Lung microvascular endothelial cell (primary cell): ENCODE measurements around the gene KRTAP10-12. TPM values are rescaled to one million over a fixed set of nuclear protein-coding genes. Genes with fewer than 3 reads are reported as not detected.
"Not testable (repeated sequence)": the region's sequence is repeated elsewhere in the genome, so short reads cannot be mapped to it uniquely, and the experiment has no call there.

Experiments used
- DNase-seq, 2 donors: peaks; one replicate each; pipeline versions ENCODE4 v3.0.0 to v3.0.0-alpha.2; 2010; ENCODE audit warnings: low read depth in 2 of 2
- total RNA-seq: library from RNA; depleted of rRNA; stranded (reverse); fragments of >200 nt; gene quantifications from 2 replicates; pipeline ENCODE4 v1.2.1, GENCODE V29; 2014

The KRTAP10-12 gene
- total RNA-seq, 1 donor from 2014 or later, result not detected

DNA sequence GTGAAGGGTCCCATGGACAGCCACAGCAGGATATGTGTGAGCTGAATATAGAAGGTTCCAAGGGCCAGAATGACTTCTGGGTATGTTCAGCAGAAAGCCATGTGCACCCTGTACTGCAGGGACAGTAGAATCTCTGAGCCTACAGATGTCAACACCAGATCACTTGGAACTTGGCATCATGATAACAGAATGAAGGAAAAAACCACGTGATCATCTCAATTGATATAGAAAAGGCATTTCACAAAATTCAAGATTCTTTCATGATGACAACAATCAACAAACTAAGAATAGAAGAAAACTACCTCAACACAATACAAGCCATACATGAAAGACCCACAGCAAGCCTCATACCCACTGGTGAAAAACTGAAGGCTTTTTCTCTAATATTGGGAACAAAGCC, 29.4 kb upstream of the KRTAP10-12 start:
- DNase-seq, result no peak

DNA sequence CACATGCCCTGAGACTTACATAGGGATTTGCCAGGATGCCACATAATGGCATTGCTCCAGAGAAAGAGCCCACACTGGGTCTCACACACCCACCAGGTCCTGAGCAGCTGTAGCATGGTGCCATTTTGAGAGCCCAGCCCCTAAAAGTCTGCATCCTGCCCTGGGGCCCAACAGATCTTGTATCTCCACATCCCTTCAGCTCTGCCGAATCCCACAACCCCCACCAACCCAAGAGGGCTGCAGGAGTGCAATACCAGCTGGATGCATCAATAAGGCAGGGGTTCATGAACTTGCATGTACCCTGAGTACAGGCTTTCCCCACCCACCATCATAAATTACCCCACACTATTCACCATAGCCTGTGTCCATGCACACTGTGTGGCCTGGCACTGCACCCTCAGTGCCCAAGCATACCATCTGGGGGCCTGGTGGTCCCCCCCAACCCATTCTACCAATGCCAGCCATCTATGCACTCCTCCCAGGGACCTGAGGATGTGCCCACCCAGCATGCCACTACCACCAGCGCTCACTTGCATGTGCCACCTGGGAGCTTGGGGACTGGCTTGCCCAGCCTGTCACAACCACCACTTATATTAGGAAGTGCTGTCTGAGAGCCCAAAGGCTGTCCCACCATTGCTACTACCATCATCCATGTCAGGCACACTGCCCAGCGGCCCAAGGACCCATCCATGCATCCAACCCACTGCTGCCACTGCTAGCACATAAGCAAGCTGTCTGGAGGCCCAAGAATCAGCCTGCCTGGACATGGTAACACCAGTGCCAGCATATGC, 26.1 kb upstream of the KRTAP10-12 start:
- DNase-seq, result no peak

GRCh38 chr21:44671911-44672310, 25.1 kb upstream of the KRTAP10-12 start:
- DNase-seq, result no peak

DNA sequence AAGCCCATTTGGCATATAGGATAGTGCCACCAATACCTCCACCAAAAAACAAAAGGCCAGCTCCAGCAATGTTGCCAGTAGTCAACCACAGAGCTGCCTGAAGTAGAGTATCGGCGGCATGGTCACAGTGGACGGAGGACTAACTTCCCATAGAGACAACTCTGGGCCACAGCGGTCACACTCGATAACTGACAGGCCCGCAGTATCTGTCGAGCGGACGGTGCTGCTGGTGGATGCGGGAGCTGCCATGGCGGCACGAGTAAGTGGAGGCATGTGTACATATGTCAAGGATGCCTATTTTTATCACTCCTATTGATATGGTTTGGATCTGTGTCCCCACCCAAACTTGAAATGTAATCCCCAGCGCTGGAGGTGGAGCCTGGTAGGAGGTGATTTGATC, 19.1 kb upstream of the KRTAP10-12 start:
- no peak for DNase-seq

DNA sequence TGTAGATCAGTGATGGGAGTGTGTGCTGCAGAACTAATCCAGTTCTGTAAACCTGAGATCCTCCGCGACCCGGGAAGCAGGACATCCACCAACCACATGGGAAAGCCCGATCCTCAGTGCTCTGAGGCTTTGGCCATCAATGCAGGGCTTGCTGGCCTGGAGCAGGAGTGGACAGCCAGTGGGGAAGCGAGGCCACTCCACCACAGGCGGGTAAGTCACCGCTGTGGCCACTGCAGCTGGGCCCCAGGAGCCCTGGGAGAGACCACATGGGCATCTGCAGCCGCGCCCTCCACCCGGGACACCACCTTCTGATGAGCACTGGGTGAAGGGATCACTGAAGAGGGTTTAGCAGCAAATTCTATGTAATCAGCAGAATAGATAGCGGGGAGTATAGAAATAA, 15.8 kb upstream of the KRTAP10-12 start:
- DNase-seq, result no peak

DNA sequence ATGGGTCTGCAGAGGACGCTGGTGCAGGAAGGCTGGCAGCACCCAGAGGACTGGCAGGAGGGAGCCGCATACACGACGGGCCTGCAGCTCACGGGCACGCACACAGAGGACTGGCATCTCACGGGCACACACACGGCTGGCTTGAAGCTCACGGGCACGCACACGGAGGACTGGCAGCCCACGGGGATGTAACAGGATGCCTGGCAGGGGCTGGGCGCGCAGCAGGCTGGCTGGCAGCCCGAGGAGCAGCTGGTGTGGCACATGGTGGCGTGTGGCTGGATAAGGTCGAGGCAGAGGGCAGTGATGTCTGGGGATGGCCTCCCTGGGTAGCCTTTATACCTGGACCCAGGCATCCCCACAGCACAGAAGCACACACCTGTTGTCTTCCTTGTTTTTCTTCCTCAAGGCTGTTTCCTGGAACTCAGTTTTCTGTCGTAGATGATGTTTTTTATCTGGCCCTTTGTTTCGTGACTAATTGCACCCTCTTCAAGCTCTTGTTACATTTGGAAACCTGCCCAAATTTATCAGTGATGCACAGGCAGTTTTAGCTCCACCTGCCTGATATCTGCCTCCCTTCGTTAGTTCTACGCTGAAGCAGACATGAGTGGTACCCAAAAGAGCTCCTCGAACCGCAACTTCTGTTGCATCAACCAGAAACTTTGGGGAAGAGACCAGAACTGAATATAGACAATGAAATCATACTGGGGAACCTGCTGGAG, 15.0 kb upstream of the KRTAP10-12 start, which contains the start of gene KRTAP12-1:
Gene KRTAP12-1 (minus strand): TSS at position 303 of the 719 bp plus-strand sequence. CDS start 40 bp downstream, at position 263.
- no peak for DNase-seq

- DNase-seq, result no peak
Measured at GRCh38 chr21:44682580-44683151, 14.3 kb upstream of the KRTAP10-12 start.

DNA sequence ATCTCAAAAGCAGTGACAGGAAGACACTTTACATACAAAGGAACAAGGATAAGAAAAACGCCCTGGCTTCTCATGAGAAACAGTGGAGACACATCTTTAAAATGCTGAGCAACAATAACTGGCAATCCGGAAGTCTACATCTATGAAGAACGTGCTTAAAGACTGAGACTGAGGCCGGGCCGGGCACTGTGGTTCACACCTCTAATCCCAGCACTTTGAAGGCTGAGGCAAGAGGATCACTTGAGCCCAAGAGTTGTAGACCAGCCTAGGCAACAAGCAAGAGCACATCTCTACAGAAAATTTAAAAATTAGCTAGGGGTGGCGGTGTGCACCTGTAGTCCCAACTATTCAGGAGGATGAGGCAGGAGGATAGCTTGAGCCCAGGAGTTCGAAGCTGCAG, 12.9 kb upstream of the KRTAP10-12 start:
- DNase-seq, result no peak

GRCh38 chr21:44684483-44684882, 12.5 kb upstream of the KRTAP10-12 start:
- DNase-seq, result no peak

GRCh38 chr21:44685050-44685449, 11.9 kb upstream of the KRTAP10-12 start:
- not testable (repeated sequence) for DNase-seq

DNA sequence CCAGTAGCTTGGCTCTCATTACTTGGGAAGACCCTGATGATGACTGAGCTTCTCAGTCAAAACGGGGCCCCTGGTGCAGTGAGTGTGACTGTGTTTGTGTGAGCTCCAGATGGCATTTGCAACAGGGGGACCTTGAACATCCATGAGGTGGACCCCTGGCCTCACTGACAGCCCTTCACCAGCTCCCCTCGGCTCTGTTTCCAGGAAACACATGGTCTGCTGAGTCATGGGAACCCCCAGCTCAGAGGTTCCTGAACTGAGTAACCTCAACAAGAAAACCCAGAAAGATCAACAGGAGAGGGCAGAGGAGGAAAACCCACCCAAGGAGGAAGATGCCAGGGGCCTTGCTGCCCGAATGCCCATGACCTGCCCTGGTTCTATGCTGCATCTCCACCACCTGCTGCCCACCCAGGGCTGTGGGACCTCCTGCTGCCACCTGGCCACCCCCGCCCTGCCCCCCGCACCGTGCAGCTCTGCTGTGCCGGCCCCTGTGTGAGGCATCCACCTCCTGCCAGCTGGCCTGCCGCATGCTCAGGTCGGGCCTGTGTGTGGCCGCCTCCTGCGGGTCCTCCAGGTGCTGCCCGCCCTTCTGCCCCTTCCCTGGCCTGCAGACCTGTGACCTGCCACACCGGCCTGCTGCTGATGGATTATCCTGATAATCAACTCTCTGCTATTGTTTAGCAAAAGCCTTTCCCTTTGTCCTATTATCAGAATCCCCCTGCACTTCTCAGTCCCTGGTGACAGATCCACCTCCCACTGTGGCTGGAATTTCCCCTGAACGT, 10.8 kb upstream of the KRTAP10-12 start:
- DNase-seq, result peak in 1 of 2 donors; percentile 73

DNA sequence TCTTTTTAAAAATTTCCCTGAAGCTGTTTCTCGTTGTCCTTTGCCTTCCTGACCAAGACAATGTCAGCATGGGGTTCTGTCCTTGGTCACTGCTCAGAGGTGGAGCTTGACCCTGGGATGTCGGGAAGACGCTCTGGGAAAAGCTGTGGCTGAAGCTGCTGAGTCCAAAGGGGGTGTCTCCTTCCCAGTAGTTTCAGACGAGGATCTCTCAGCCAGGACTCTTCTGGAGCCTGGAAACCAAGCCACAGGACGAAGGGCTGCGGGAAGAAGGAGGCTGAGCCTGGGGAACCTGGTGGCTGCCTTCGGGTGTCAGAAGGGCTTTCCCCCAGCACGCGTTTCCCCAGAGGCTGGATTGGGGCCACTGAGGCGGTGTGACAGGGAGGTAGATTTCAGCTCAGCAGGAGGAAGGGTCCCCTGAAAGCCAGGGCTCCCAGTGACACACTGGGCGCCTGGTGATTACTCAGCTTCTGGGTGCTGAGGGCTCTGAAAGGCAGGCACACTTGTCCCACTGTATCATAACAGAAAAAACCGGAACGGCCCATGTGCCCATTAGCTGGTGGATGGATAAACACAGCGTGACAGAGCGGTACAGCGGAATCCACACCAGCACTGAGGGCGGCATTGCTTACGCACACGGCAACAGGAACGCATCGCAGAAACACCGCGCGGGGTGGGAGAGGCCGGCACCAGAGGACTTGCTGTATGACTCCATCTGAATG, 10.0 kb upstream of the KRTAP10-12 start:
- DNase-seq, result peak in 1 of 2 donors; percentile 29

DNA sequence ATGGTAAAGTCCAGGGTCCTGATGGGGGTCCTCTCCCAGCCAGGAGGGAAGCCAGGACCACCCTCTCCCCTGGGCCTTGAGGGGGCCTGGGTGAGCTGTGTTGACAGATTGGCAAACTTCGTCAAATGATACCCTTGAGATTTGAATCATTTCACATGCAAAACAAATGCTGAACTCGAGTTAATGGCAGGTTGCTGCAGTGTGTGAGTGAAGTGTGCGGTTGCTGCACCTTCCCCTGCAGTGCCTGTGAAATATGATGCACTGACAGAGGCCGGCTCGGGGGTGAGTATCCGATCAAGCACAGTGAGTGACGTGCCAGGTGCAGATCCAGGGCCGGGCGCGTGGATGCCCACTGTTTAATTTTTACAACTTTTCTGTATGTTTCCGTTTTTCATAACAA, 9.3 kb upstream of the KRTAP10-12 start:
- DNase-seq, result no peak

DNA sequence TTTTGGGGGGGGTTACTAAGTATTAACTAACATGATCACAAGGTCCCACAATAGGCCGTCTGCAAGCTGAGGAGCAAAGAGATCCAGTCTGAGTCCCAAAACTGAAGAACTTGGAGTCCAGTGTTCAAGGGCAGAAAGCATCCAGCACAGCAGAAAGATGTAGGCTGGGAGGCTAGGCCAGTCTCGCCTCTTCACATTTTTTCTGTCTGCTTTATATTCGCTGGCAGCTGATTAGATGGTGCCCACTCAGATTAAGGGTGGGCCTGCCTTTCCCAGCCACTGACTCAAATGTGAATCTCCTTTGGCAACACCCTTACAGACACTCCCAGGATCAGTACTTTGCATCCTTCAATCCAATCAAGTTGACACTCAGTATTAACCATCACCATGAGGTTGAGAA, 7.2 kb upstream of the KRTAP10-12 start:
- DNase-seq, result not testable (repeated sequence)

DNA sequence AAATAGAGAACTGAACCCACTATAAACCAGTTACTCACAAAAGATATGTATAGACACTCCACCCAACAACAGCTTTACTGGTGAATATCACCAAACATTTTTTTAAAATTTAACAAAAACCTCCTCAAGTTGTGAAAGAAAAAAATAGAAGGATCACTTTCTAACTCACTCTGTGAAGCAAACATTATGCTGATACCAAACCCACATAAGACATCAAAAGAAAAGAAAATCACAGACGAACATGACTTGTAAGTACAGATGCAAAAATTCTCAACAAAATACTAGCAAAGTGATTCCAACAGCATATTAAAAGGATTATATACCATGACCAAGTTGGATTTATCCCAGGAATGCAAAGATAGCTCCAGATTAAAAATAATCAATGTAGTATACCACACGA, 5.3 kb upstream of the KRTAP10-12 start:
- no peak for DNase-seq

DNA sequence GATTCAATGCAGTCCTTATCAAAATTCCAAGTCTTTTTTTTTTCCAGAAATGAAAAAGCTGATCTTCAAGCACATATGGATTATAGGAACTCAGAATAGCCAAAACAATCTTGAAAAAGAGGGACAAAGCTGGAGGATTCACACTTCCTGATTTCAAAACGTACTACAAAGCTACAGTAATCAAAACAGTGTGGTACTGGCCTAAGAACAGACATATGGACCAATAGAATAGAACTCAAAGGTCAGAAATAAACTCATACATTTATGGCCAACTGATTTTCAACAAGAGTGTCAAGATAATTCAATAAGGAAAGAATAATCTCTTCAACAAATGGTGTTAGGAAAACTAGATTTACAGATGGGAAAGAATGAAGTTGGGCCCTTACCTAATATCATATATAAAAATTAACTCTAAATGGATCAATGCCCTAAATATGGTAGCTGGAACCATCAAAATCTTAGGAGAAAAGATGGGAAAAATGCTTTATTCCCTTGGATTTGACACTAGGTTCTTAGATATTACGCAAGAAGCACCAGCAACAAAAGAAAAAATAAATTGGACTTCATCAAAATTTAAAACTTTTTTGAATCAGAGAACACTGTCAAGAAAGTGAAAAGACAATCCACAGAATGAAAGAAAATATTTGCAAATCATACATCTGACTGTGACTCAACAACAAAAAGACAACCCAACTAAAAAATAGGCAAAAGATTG, 4.0 kb upstream of the KRTAP10-12 start:
- no peak for DNase-seq

DNA sequence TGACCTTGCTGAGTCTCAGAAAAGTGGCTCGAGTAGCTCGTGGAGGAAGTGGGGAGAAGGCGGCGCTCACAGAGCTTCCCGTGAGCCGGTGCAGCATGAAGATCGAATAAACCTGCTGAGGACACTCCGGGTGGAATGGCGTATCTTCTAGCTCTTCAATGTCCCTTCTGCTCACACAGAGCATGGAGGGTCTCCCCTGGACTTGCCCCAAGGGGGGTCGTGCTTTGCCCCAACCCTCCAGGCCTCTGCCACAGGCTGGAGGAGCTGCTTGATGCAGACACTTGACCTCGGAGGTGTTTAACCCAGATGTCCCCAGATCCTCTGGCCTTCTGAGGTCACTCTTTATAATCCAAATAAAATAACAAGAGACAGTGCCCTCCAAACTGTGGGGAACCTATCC, 2.2 kb upstream of the KRTAP10-12 start:
- no peak for DNase-seq

DNA sequence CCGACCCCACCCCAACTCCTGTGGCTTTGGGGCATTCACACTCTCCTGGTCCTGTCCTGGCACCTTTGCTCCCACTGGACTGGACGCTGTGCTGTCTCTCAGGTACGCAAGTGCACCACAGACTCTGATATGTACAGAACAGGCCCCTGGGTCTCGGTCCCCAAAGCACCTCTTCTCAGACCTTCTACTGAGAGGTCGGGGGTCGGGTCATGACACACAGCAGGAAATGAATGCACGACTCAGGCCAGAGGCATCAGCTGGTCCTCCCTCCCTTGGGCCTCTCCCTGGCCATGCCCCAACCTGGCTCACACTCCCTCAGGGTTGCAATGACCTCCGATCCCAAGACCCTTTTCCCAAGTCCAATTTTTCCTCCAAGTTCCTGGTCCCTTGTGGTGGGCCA, 1.8 kb upstream of the KRTAP10-12 start:
- DNase-seq, result no peak

DNA sequence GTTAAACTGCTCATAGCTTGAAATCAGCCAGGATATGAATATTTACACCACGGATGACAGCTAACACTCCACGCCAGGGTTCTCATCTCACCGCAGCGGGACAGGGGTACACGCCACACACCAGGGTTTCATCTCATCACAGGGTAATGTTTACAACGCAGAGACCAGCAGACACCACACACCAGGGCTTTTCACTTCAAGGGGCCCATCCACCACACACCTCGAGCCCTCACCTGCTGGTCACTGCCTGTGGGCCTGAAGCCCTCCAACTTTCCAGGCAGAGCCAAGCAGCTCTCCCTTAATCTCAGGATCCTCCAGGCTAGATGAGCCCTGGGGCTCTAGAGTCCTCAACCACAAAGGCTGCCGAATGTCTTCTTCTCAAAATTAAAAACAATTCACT, 1.3 kb upstream of the KRTAP10-12 start:
- no peak for DNase-seq

DNA sequence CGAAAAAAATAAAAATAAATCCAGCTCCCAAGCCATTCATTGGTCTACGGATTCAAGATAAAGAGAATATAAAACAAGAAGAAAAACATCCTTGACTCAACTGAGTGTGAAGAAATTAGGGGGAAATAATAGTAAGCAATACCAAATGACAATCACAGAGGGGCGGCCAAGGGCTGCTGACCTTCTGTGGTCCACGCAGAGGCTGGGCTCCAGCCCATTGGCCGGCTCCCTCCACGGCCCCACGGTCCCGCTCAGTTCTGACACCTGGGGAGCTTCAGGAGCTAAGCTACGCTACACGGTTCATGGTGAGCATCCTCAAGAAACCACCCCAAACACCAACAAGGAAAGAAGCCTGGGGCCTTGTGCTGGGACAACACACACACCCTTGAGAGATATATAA, 400 bp upstream of the KRTAP10-12 start:
- DNase-seq, result no peak
